DMS153 treated with DMSO at 0.1 percent for 48 hours (cell line): ENCODE data around the gene KIFC1.

Source experiments
- DNase-seq: peaks from one replicate; lab custom pipeline; 2025; ENCODE audit not compliant: unreplicated experiment; lab: John Stamatoyannopoulos, UW

Gene KIFC1

DNA sequence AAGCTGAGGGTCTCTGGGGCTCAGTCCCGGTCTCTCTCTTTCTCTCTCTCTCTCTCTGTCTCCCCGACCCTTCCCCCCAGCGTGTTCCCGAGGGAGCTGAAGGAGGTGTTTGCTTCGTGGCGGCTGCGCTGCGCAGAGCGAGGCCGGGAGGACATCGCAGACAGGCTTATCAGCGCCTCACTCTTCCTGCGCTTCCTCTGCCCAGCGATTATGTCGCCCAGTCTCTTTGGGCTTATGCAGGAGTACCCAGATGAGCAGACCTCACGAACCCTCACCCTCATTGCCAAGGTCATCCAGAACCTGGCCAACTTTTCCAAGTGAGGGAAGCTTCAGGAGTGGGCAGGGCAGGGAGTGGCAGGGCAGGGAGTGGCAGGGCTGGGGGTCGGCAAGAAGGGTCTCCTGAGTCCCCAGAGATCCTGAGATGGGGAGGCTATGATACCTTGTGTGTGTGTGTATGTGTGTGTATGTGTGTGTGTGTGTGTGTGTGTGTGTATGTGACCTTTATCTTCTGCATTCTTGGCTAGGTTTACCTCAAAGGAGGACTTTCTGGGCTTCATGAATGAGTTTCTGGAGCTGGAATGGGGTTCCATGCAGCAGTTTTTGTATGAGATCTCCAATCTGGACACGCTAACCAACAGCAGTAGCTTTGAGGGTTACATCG, 49.2 kb downstream of the KIFC1 start:
- DNase-seq: no peak

DNA sequence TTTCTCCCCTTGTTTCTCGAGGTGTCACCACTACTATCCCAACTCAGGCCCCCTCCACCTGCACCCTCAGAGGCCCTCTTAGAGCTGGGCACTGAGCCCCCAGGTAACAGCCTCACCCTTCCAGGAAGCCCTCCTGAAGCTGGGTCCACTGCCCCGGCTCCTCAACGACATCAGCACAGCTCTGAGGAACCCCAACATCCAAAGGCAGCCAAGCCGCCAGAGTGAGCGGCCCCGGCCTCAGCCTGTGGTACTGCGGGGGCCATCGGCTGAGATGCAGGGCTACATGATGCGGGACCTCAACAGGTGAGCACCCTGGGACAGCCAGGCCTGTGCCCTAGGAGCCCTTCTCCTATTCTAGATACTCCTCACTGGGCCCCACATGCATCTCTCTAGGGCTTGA, 49.8 kb downstream of the KIFC1 start:
- DNase-seq: no peak

DNA sequence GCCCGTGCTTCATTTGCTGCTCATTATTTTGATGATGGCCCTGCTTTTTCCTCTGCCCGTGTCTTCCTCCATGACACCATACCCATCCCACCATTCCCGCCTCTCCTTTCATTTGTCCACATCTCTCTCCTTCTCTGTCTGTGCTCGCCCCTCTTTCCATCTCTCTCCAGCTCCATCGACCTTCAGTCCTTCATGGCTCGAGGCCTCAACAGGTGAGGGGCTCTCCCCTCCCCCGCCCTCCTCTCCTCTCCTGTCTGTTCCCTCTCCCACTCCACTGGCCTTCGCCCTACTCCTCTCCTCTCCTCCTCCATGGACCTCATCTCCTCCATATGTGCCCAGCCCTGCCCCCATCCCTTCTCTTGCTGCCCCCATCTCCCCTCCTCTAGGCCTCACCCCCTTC, 50.7 kb downstream of the KIFC1 start:
- no peak for DNase-seq

DNA sequence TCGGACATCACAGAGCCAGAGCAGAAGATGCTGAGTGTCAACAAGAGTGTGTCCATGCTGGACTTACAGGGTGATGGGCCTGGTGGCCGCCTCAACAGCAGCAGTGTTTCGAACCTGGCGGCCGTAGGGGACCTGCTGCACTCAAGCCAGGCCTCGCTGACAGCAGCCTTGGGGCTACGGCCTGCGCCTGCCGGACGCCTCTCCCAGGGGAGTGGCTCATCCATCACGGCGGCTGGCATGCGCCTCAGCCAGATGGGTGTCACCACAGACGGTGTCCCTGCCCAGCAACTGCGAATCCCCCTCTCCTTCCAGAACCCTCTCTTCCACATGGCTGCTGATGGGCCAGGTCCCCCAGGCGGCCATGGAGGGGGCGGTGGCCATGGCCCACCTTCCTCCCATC, 51.4 kb downstream of the KIFC1 start:
- no peak for DNase-seq

DNA sequence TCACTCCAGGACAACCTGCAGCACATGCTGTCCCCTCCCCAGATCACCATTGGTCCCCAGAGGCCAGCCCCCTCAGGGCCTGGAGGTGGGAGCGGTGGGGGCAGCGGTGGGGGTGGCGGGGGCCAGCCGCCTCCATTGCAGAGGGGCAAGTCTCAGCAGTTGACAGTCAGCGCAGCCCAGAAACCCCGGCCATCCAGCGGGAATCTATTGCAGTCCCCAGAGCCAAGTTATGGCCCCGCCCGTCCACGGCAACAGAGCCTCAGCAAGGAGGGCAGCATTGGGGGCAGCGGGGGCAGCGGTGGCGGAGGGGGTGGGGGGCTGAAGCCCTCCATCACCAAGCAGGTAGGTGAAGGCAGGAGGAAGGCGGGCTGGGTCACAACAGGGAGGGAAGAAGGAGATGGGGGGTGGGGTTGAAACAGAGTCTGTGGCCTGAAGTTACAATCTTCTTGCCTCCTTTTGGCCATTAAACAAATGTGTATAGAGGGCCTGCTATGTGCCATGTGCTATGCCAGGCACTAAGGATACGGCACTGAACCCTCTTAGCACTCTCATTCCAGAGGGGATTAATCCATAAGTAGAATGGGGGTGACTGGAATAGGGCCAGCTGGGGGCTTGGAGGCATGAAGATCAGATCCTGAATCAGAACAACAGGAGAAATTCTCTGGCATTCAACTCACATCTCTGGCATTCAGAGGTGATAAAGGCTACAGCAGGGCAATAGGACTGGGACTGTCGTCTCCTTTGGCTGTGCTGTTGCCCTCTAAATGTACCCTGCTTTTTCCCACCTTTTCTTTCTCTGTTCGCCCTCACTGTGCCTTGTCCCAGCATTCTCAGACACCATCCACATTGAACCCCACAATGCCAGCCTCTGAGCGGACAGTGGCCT, 52.2 kb downstream of the KIFC1 start:
- no peak for DNase-seq

DNA sequence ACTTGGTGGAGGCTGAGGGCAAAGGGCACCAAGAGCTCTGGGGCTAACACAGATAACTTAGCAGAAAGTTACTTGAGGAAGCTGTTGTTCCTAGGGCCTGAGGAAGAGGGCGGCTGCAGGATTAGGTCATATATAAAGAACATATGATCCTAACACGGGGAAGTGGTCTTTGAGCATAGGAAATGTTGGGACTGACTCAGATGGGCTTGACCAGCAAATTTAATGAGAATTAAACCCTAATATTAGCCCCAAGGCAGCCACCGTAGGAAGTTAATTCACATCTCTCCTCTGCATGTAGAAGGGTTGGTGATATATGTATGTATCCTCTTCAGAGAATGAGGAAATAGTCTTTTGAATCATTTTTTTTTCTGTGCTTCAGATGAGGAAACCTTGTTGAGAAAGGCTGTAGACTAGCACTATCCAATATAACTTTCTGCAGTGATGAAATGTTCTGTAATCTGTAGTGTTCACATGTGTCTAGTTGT, 53.5 kb downstream of the KIFC1 start:
- DNase-seq: no peak

DNA sequence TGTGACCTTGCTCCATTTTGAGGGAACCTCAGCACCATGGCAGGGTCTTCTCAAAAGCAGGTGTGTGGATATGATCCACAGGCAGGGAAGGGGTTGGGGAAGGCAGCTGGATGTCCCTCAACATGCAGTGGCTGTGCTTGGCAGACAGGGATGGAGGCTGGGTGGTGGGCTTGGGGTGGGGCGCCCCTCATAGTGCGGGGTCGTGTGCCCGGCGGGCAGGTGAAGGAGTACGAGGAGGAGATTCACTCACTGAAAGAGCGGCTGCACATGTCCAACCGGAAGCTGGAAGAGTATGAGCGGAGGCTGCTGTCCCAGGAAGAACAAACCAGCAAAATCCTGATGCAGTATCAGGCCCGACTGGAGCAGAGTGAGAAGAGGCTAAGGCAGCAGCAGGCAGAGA, 54.7 kb downstream of the KIFC1 start:
- no peak for DNase-seq

- no peak for DNase-seq
These were observed 58.8 kb downstream of the KIFC1 start for GRCh38 chr6:33450434-33450833.

GRCh38 chr6:33451606-33452005, 60.0 kb downstream of the KIFC1 start:
- no peak for DNase-seq

- no peak for DNase-seq
These were observed 60.9 kb downstream of the KIFC1 start for GRCh38 chr6:33452496-33452895.

DNA sequence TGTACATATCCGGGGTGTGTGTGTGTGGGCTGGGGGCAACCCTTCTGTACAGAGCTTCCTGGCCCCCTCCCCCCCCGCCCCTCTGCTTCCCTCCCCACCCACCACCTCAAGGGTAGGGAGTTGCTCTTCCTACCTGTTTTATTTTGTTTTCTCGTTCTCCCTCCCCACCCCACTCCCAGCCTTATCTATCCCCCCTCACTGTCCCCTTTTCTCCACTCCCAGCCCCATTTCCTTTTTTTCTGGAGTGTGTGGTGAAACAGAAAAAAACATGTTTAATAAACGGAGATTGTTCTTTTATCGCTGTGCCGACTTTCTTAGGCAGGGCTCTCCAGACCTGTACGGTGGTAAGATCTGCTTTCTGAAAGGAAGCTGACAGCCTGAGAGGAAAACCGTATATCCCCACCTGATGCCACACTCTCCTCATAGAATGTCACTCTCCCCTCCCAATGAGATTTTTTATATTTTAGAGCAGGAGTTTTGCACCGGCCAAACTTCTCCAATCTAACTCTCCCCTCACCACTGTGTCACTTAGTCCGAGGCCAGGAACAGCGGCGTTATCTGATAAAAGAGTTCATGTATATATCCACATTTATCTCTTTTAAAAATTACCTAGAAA, 61.9 kb downstream of the KIFC1 start:
- no peak for DNase-seq

DNA sequence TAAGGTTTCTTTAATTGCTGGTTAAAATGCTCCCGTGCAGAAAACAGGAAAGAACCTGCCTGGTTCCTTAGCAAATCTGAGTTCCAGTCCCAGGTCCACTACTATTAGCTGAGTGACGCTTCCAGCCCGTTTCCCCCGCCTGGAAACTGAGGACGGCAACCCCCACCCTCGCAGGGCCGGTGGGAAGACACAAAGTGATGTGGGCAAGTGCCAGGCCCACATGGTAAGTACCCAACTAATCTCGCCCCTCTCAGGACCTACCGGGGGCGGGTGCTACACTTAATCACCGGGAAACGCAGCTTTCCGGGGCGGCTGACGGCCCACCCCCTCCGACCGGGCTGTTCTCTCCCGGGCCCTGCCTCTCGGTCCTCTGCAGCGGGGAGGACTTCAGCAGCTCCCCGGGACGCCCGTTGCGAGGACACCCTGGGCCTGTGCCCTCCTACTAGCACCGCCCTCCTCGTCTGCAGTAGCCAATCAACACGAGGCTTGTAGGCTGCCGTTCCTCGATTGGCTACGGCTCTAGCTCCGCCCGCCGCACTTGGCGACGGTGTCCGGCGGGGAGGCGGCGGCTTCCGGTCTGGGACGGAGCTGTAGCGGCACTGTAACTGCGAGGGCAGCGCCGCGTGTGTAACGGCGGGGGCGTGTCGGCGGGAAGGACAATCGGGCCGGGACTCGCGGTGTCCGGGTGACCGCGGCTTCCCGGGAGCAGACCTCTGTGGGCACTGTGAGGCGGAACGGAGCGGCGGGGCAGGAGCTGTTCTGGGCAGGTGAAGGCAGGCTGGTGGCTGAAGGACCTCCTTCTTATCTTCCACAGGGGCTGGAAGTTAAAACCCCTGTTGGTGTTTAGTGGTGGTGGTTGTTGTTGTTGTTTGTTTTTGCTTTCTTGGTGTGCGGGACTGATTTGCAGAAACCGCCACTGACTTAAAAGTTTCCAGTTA, 62.7 kb downstream of the KIFC1 start, which contains the start of gene ZBTB9:
TSS of gene ZBTB9 (plus strand) at position 568 of the 938 bp plus-strand sequence. CDS start 525 bp downstream, outside the sequence.
- DNase-seq: peak; percentile 81

DNA sequence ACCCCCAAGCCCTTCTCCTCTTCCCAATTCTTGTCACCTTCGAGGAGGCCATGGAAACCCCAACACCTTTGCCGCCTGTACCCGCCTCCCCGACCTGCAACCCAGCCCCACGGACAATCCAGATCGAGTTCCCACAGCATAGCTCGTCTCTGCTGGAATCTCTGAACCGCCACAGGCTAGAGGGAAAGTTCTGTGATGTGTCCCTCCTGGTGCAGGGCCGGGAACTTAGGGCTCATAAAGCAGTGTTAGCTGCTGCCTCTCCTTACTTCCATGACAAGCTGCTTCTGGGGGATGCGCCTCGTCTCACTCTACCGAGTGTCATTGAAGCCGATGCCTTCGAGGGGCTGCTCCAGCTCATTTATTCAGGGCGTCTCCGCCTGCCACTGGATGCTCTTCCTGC, 63.4 kb downstream of the KIFC1 start:
- no peak for DNase-seq

DNA sequence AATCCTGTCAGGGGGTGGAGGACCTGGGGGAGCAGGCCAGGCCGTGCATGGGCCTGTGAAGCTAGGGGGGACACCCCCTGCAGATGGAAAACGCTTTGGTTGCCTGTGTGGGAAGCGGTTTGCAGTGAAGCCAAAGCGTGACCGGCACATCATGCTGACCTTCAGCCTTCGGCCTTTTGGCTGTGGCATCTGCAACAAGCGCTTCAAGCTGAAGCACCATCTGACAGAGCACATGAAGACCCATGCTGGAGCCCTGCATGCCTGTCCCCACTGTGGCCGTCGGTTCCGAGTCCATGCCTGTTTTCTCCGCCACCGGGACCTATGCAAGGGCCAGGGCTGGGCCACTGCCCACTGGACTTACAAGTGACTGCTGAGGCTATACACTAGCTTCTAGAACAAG, 64.5 kb downstream of the KIFC1 start:
- DNase-seq: no peak

GRCh38 chr6:33458676-33459075, 67.1 kb downstream of the KIFC1 start:
- DNase-seq: no peak

DNA sequence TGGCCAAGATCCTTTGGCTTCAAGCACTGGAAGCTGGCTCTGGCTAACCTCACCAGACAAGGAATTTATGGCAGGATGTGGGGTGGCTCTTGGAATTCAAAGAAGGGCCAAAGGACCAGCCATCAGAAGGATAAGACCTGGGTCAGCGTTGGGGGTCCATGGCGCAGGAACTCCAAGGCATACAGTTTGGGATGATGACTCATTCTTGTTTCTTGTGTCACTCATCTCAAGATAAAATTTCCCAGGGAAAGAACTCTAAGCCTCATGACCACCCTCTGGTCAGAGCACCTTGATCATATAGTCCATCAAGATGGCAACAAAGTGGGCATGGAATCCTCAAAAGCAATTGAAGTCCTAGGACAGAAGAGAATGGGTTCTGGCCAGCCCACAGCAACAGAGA, 67.6 kb downstream of the KIFC1 start:
- DNase-seq: no peak
